Posterior vena cava (tissue), 2 donors: ENCODE measurements around the gene FOXN3. TPM values are rescaled to one million over a fixed set of nuclear protein-coding genes. Genes with fewer than 3 reads are reported as not detected.

Source experiments
- DNase-seq: peaks from one replicate; pipeline ENCODE4 v3.0.0-alpha.2; 2020; ENCODE audit warnings: low spot score
- intact Hi-C, 2 donors: fragments of 100-400 bp; cut with DNase I; formaldehyde crosslinking; loops; one replicate each; pipeline versions ENCODE4 v1.14.1 to v1.14.2; 2022 to 2023
- total RNA-seq, 2 donors: library from RNA; stranded (reverse); fragmentation: NEBNext Ultra II Directional; extraction: Animal tissue kit (Norgen Biotek cat#: 25700); gene quantifications; one replicate each; pipeline ENCODE4 v1.2.1, GENCODE V29; 2021
- donor health status: DM: yes; HTN: yes; CAD: no.
- donor health status: DM: yes; HTN: yes; CAD: no.

Gene FOXN3
- total RNA-seq, 2 donors from 2014 or later: 138 to 142 TPM

GRCh38 chr14:89351516-89352404, 65.3 kb downstream of the FOXN3 start:
- intact Hi-C loops: no loop called here
- DNase-seq: no peak

GRCh38 chr14:89351221-89351515, 65.9 kb downstream of the FOXN3 start:
- intact Hi-C loops: no loop called here
- no peak for DNase-seq

- intact Hi-C loops: no loop called here
- no peak for DNase-seq
Measured at GRCh38 chr14:89350152-89350551, 66.9 kb downstream of the FOXN3 start.

- intact Hi-C loops: no loop called here
- DNase-seq: no peak
Measured at GRCh38 chr14:89349171-89350008, 67.6 kb downstream of the FOXN3 start.

- intact Hi-C loops: no loop called here
- DNase-seq: no peak
Measured at GRCh38 chr14:89348722-89349121, 68.3 kb downstream of the FOXN3 start.

GRCh38 chr14:89347885-89348284, 69.1 kb downstream of the FOXN3 start:
- no peak for DNase-seq
- intact Hi-C loops: no loop called here

GRCh38 chr14:89344920-89345254, 72.1 kb downstream of the FOXN3 start:
- intact Hi-C loops: no loop called here
- DNase-seq: no peak

GRCh38 chr14:89343356-89343755, 73.7 kb downstream of the FOXN3 start:
- DNase-seq: no peak
- intact Hi-C loops: no loop called here

- DNase-seq: no peak
- intact Hi-C loops: no loop called here
Measured at GRCh38 chr14:89342049-89342448, 75.0 kb downstream of the FOXN3 start.

- intact Hi-C loops: no loop called here
- DNase-seq: no peak
Measured at GRCh38 chr14:89340200-89341181, 76.5 kb downstream of the FOXN3 start.

GRCh38 chr14:89339579-89339978, 77.5 kb downstream of the FOXN3 start:
- no peak for DNase-seq
- intact Hi-C loops: no loop called here

- intact Hi-C loops: no loop called here
- no peak for DNase-seq
Measured at GRCh38 chr14:89339158-89339557, 77.9 kb downstream of the FOXN3 start.

- intact Hi-C loops: no loop called here
- DNase-seq: no peak
Measured at GRCh38 chr14:89336338-89336737, 80.7 kb downstream of the FOXN3 start.

GRCh38 chr14:89332031-89332430, 85.0 kb downstream of the FOXN3 start:
- intact Hi-C loops: no loop called here
- no peak for DNase-seq

- intact Hi-C loops: no loop called here
- DNase-seq: no peak
Measured at GRCh38 chr14:89331398-89331797, 85.6 kb downstream of the FOXN3 start.

GRCh38 chr14:89330236-89331002, 86.6 kb downstream of the FOXN3 start:
- DNase-seq: no peak
- intact Hi-C loops: no loop called here

GRCh38 chr14:89327771-89328212, 89.2 kb downstream of the FOXN3 start:
- intact Hi-C loops: no loop called here
- DNase-seq: no peak

- intact Hi-C loops: no loop called here
- no peak for DNase-seq
Measured at GRCh38 chr14:89325959-89326358, 91.1 kb downstream of the FOXN3 start.
